GM19324 (cell line): Measurements from ENCODE around the gene C1QL3.

ENCODE experiments used
- ATAC-seq: cut with Tn5 transposase; IDR thresholded peaks from one replicate; pipeline ENCODE4 v1.9.1; 2021; ENCODE audit warnings: mild to moderate bottlenecking, moderate library complexity; ENCODE audit not compliant: unreplicated experiment, low FRiP score

The C1QL3 gene

GRCh38 chr10:16521311-16522016 lies at the start of gene C1QL3:
C1QL3 (minus strand) TSS chr10:16521879; CDS start chr10:16521065, 814 bp downstream.
- ATAC-seq, result peak; percentile 44

- ATAC-seq, result peak; percentile 87
Measured at GRCh38 chr10:16570731-16571130, 49.1 kb upstream of the C1QL3 start.

GRCh38 chr10:16566202-16566805 lies 44.6 kb upstream of the C1QL3 start:
- ATAC-seq, result no peak

DNA sequence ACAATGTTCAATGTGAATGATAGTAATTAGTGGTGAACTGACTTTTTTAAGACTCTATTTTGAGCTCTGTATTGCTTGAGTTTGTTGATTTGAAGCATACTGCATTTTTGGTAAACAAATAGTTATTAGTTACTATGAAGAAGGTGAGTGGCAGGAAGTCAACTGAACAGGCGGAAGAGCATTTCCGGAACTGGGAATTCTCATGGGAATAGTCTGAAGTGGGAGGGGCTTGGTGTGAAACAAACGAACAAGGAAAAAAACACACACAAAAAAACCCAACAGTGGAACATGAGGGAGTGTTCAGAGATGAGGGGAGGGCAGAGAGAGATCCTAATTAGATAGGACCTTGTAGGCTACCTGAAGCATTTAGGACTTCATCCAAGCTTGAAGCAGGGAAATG lies 43.9 kb upstream of the C1QL3 start:
- no peak for ATAC-seq

- no peak for ATAC-seq
Measured at GRCh38 chr10:16562891-16563290, 41.2 kb upstream of the C1QL3 start.

DNA sequence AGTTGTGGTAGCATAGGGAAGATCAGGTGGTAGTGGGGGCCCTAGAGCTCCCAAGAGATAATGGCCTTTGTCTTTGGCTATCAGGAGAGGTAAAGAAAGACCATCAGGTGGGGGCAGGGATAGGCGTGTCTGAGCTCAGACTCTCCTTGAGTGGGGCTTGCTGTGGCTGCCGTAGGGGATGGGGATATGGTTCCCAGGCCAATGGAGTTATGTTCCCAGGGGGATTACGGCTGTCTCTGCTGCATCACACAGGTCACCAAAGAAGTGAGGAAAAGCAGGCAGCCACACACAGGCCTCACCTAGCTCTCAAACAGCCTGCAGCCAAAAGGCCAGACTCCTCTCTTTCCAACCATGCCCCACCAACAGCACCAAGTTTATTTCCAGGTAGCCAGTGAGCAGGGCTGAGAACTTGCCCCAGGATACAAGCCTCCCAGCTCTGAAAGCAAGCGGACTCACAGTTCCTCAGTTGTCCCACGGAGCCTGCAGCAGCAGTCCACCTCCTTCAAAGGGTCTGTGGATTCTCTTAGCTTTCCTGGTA lies 37.6 kb upstream of the C1QL3 start:
- no peak for ATAC-seq

DNA sequence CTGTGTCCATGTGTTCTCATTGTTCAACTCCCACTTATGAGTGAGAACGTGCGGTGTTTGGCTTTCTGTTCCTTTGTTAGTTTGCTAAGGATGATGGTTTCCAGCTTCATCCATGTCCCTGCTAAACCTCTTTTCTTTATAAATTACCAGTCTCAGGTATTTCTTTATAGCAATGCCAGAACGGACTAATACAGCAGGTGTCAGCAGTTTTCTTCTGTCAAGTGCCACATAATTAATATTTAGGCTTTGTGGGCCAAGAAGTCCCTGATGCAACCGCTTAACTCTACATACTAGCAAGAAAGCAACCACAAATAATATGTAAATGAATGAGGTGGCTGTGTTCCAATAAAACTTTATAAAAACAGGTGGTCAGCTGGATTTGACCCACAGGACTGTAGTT lies 26.3 kb upstream of the C1QL3 start:
- no peak for ATAC-seq

DNA sequence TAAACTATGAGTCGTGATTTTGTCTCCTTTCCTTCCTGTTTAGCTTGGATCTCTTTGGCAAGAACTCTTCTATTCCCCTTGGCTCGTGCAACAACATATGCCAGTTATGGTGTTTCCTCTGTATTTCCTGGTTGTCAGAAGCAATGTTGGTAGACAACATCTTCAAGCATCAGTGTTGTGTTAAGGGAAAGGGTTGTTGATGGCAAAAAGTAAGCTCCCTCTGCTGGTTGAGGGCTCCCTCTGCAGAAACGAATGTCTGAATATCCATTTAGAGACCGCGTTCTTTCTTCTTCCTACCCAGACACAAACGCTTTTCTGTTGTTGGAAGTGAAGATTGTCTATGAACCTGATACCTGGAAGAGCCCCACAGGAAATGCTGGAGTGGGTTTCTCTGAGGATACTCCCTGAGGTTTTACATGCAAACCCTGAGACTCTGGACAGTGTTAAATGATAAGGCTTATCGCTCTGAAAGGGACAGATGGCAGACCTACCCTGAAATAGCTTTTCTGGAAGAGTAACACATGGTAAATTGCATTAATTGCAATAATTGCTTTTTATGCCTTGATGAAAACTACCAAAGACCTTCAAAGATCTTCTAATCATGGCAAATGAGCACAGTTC lies 23.5 kb upstream of the C1QL3 start:
- no peak for ATAC-seq

- no peak for ATAC-seq
Measured at GRCh38 chr10:16544591-16544990, 22.9 kb upstream of the C1QL3 start.

DNA sequence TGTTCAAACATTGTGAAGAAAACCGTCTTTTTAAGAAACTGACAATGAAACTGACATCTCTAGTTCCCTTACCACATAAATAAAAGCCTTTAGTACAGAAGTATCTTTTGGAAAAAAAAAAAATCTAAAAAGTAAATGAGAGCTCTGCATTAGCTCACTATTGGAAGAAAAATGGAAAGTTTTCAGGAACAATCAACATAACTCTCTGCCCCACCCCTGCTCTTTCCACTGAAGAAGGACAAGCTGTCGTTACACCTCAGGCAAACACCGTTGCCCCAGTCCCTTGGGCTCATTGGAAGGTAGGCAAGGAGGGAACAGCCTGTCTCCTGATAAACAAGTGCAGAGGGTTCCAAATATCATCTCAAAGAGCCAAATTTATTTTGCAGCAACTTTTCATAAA lies 22.4 kb upstream of the C1QL3 start:
- ATAC-seq, result no peak

- ATAC-seq, result no peak
Measured at GRCh38 chr10:16536155-16536554, 14.5 kb upstream of the C1QL3 start.

- ATAC-seq, result no peak
Measured at GRCh38 chr10:16529853-16530252, 8.2 kb upstream of the C1QL3 start.

GRCh38 chr10:16527452-16527851 lies 5.8 kb upstream of the C1QL3 start:
- ATAC-seq, result no peak

- peak; percentile 58 for ATAC-seq
Measured at GRCh38 chr10:16520900-16521299, 779 bp downstream of the C1QL3 start.

DNA sequence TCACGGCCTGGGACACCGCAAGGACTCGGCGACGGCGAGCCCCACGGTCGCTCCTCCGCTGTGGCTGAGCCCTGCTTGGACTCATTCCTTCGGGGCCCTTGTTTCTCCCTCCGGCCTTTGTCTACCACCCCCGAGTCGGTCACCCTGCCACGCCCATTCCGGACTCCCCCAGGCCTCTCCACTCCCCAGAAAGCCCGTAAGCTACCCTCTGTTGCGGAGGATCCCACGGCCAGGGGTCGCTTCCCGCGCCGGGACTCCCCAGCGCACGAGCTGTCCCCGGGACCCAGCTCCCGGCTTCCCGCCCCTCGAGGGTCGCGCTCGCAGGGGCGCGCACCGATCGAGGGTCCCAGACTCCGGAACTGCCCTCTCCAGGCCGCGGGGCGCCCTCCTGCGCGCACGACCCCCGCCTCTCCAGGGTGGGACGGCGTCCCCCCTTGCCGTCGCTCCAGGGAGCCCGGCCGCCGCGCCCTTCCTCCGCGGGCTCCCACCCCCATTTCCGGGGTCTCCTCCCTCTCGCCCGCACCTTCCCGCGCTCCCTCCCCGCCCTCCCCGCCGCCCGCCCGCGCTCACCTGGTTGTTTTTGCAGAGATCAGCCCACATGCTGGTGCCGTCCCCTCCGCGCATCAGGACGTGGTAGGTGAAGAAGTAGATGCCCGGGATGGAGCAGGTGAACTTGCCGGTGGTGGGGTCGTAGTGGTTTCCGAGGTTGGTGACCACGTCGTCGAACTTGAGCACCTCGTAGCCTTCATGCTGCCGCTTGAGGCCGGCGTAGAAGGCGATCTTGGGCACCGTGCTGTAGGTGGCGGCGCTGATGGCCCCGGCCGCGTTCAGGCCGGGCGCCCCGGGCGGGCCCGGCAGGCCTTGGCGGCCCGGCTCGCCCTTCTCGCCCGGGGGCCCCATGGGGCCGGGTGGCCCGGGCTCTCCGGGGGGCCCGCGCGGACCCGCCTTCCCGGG lies 1.5 kb downstream of the C1QL3 start:
- peak; percentile 37 for ATAC-seq

GRCh38 chr10:16519250-16519907 lies 2.3 kb downstream of the C1QL3 start:
- ATAC-seq, result no peak

GRCh38 chr10:16518822-16519221 lies 2.9 kb downstream of the C1QL3 start:
- ATAC-seq, result no peak

DNA sequence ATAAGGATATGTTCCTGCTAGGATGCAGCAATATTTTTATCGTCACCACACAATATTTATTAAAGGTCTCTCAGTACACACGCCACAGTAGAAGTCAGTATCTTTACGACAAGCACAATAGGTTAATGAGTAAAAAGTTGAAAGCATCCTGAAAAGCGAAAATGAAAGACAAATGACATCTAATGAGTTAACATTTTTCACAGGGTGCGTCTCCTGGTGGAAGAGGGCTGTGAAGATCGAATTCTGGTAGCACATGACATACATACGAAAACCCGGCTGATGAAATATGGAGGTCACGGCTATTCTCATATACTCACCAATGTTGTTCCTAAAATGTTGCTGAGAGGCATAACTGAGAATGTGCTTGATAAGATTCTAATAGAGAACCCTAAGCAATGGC lies 10.8 kb downstream of the C1QL3 start:
- no peak for ATAC-seq

GRCh38 chr10:16509996-16510395 lies 11.7 kb downstream of the C1QL3 start:
- no peak for ATAC-seq

- no peak for ATAC-seq
Measured at GRCh38 chr10:16505161-16505560, 16.5 kb downstream of the C1QL3 start.
